ENCODE data around the gene FAM107A.

The FAM107A gene

GRCh38 chr3:58591517-58592510, 14.6 kb upstream of the FAM107A start:
- no peak for DNase-seq (ENCODE audit: low spot score)

- no peak for DNase-seq (ENCODE audit: low spot score)
Observed at GRCh38 chr3:58588030-58588614, 10.9 kb upstream of the FAM107A start.

GRCh38 chr3:58586776-58587192, 9.6 kb upstream of the FAM107A start:
- no peak for DNase-seq (ENCODE audit: low spot score)

DNA sequence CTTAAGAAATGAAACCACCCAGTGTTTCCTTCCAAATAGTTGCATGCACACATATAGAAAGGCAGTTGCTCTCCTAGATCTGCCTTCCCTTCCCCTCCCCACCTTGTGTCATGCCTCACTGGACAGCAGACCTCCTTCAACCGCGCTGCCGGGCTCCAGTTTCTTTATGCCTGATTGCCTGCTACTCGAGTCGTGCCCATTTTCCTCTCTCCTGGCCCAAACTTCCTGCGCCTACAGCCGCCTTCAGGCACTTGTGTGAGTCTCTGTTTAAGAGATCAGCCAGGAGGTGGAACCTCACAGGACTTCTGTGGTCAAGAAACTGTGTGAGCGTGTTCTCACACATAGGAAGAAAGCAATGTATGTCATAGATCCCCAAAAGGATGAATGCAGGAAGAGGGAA, 8.8 kb upstream of the FAM107A start:
- DNase-seq (ENCODE audit: low spot score) = no peak

- no peak for DNase-seq (ENCODE audit: low spot score)
Observed at GRCh38 chr3:58585005-58585786, 8.0 kb upstream of the FAM107A start.

GRCh38 chr3:58584690-58585004, 7.5 kb upstream of the FAM107A start:
- no peak for DNase-seq (ENCODE audit: low spot score)

DNA sequence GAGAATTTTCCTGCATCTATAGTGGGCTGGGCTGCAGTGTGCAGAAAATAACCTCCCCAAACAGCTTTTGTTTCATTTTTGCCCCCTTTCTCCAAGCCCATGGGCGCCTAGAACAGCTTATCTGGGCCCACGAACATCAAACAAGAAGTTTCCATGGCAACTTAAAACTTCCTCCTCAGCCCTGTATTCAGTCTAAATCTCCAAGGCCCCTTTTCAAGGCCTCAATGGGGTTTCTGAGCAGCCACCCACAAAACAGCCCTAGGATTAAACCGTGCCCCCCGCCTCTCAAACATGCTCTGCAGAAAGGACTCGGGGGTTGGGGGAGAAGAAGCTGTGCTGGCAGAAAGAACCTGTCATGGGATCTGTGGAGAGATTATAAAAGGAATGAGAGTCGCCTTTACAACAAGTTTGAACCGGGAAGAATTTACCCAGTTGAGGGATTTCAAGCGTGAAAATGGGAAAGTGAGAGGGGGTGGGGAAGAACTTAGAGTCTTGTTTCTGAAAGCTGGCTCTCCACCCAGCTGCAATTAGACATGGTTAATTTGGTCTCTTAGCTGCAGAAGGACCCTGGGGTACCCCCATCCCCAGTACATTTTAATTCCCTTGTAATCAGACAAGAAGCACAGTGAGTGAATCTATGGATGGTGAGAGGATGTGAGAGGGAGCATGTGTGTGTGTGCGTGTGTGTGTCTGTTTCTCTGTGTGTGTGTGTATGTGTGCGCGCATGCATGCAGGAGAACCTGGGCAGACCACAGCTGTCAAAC, 4.3 kb upstream of the FAM107A start:
- no peak for DNase-seq (ENCODE audit: low spot score)

DNA sequence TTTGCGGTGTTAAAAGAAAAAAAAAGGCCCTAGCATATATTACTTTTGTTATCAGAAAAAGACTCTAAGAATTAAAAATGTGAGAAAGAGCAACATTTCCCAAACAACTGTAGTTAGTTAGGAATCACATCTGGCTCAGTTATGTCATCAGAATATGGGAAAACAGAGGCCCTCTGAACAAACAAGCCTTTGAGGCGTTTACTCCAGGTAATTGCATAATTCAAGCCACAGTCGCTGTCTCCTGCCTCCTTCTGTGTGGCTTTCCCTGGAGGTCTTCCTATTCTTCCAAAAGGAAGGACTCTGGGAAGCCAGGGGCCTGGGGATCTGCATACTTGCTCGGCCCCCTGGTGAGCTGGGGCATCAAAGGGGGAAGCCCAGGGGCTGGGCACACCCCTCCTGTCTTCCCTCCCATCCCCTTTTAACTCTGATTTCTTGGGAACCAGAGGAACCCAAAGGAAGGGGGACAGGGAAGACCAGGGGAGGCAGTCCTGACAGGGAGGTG, 3.7 kb upstream of the FAM107A start:
- DNase-seq (ENCODE audit: low spot score) = no peak

- no peak for DNase-seq (ENCODE audit: low spot score)
Observed at GRCh38 chr3:58578873-58579272, 1.7 kb upstream of the FAM107A start.

GRCh38 chr3:58576716-58577115, 475 bp downstream of the FAM107A start:
- no peak for DNase-seq (ENCODE audit: low spot score)

DNA sequence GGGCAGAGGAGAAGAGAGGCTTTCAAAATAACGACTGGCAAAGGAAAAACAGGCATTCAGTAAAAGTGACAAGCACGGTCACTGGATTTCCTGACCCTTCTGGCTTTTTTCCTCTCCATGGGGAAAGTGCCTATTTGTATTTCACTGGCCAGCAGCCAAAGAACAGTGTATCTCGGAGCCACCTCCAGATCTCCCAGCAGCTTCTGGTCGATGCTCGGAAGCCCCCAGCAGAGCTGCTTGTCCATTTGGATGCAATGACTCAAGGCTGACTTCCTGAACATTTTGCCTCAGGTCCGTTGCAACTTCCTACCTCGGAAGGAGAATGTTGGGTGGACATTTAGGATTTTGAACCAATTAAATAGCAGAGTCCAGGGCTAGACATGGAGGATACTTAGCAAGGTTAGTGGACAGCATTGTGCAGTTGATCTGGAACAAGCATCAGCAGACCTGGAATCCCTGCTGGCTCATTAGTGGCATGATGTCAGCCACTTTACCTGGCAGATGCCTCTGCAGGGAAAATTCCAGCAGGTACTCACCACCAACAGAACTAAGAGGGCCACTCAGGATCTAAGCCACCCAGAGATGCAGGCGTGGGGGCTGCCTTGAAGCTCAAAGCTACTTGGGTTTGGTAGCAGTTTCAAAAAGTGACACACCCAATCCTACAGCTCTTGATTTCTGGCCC, 1.1 kb downstream of the FAM107A start:
- DNase-seq (ENCODE audit: low spot score) = no peak

- DNase-seq (ENCODE audit: low spot score) = no peak
Observed at GRCh38 chr3:58574682-58575081, 2.5 kb downstream of the FAM107A start.

DNA sequence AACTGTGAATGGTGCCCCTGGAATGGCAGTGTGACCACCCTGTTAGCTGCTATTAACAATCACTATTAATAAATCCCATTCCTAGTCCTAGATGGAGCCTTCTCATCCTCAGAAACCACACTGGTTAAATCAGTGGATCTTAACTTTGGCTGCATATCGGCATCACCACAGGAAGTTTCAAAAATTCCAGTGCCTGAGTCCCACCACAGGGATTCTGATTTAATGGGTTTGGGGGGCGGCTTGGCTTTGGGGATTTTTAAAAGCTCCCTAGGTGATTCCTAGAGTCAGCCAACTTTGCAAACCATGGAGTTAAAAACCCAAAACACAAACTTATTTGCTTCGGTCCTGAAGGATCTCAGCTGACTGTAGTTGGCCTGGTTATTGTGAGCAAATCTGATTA, 3.1 kb downstream of the FAM107A start:
- no peak for DNase-seq (ENCODE audit: low spot score)

- DNase-seq (ENCODE audit: low spot score) = no peak
Observed at GRCh38 chr3:58573640-58574039, 3.6 kb downstream of the FAM107A start.

- DNase-seq (ENCODE audit: low spot score) = no peak
Observed at GRCh38 chr3:58572634-58573230, 4.5 kb downstream of the FAM107A start.

GRCh38 chr3:58572013-58572633, 5.1 kb downstream of the FAM107A start:
- no peak for DNase-seq (ENCODE audit: low spot score)

DNA sequence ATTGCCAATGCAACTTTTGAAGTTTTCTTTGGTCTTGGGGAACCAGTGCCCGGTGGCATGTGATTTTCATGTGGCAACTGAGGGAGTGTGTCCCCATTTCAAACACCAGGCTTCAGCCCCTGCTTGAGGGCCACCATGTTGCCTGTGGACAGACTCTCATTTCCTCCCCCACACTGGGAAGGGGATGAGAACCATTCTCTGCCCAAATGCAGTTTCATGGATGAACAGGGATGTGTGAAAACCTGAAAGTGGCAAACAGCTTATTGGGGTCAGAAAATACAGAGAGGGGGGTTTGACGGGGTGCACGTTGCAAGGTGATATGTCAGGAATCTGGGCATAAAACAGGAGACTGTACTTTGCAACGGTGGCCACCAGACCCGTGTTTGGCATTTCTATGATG, 6.3 kb downstream of the FAM107A start:
- no peak for DNase-seq (ENCODE audit: low spot score)

DNA sequence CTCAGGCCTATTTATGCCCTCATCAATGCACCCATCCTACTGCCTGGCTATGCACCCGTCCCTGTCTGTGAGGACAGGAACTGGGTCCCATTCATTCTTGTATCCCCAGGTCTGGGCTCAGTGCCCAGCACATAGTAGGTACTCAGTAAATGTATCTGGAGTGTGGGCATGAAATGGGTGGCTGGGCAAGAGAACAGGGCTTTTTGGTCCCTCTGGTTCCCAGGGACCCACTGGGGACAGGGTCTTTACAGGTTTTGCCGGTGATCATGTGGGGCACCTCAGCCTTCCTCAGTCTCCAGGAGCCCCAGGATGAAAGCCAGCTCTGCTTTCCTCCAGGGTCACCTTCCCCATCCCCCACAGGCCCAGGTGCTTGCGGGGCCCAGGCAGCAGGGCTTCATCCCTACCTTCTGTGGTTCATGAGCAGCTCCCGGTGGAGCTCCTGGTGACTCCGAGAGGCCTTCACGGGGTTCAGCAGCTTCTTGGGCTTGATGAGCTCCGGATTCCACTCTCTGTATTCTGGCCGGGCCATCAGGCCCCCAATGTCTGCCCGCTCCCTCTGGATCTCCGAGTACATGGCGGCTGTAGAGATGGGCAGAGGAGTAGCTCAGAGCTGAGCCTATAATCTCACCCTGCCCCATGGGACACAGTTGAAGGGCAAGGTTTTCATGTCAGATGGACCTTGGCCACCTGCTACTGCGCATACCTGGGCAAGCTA, 7.7 kb downstream of the FAM107A start:
- DNase-seq (ENCODE audit: low spot score) = no peak

- DNase-seq (ENCODE audit: low spot score) = peak; percentile 57
Observed at GRCh38 chr3:58568572-58569286, 8.5 kb downstream of the FAM107A start.

Data from hematopoietic multipotent progenitor cell treated with erythropoietin and hydrocortisone succinate and interleukin-3 and kit ligand, for 15 days (in vitro differentiated cells).